GM12874 (cell line): Measurements from ENCODE around the gene PITPNM3.

Experiments
- CTCF ChIP-seq: IDR thresholded peaks from 2 replicates; pipeline ENCODE4 v1.5.1; 2011; ENCODE audit warnings: low read depth, mild to moderate bottlenecking, control low read depth, low read length, moderate library complexity; ENCODE audit not compliant: insufficient read depth

Gene PITPNM3

GRCh38 chr17:6503641-6504195, 52.6 kb downstream of the PITPNM3 start:
- no peak for TF ChIP-seq CTCF

GRCh38 chr17:6502871-6503509, 53.4 kb downstream of the PITPNM3 start:
- no peak for TF ChIP-seq CTCF

GRCh38 chr17:6502142-6502541, 54.2 kb downstream of the PITPNM3 start:
- TF ChIP-seq CTCF: no peak

- TF ChIP-seq CTCF: no peak
Observed at GRCh38 chr17:6501359-6501758, 55.0 kb downstream of the PITPNM3 start.

- no peak for TF ChIP-seq CTCF
Observed at GRCh38 chr17:6498901-6499540, 57.3 kb downstream of the PITPNM3 start.

- TF ChIP-seq CTCF: no peak
Observed at GRCh38 chr17:6498356-6498755, 58.0 kb downstream of the PITPNM3 start.

GRCh38 chr17:6497496-6498221, 58.7 kb downstream of the PITPNM3 start:
- TF ChIP-seq CTCF: no peak
